Measurements from ENCODE around the gene DIPK1B.

- TF ChIP-seq MAX (CRISPR knock-in tag; IDR thresholded peaks at IDR 0.05) (no peak), CTCF (IDR thresholded peaks at IDR 0.05) (no peak), ESRRA (CRISPR knock-in tag; IDR thresholded peaks at IDR 0.05; ENCODE audit: borderline replicate concordance) (no peak), GABPB1 (CRISPR knock-in tag; IDR thresholded peaks at IDR 0.05) (no peak), NR3C1 (CRISPR knock-in tag; conservative IDR thresholded peaks at IDR 0.05; ENCODE audit: low read depth) (no peak), ATF2 (CRISPR knock-in tag; IDR thresholded peaks at IDR 0.05; ENCODE audit: borderline replicate concordance, low read depth) (no peak), ATF6 (CRISPR knock-in tag; IDR thresholded peaks at IDR 0.05) (no peak), ZNF317 (CRISPR knock-in tag; IDR thresholded peaks at IDR 0.05; ENCODE audit: borderline replicate concordance, low read depth) (no peak)
- TF ChIP-seq, protein P1, sequence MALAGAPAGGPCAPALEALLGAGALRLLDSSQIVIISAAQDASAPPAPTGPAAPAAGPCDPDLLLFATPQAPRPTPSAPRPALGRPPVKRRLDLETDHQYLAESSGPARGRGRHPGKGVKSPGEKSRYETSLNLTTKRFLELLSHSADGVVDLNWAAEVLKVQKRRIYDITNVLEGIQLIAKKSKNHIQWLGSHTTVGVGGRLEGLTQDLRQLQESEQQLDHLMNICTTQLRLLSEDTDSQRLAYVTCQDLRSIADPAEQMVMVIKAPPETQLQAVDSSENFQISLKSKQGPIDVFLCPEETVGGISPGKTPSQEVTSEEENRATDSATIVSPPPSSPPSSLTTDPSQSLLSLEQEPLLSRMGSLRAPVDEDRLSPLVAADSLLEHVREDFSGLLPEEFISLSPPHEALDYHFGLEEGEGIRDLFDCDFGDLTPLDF (CRISPR knock-in tag; IDR thresholded peaks at IDR 0.05), result no peak
Observed at GRCh38 chr9:136738960-136739359, 26.6 kb downstream of the DIPK1B start.
